OCI-LY3 (cell line): ENCODE measurements around the gene CAMK1.

Experiments
- CTCF ChIP-seq: fragments of 200-600, 300-600 bp; sonication (generic); IDR thresholded peaks from 2 replicates; pipeline ENCODE4 v1.5.1; 2014; ENCODE audit warnings: antibody characterized with exemption, low read length, low read depth
- EZH2phosphoT487 ChIP-seq: fragments of 200-600 bp; shearing (Covaris generic); IDR thresholded peaks from 2 replicates; pipeline ENCODE4 v1.6.1; 2018; ENCODE audit warnings: antibody characterized with exemption, mixed run types, low read depth

DNA sequence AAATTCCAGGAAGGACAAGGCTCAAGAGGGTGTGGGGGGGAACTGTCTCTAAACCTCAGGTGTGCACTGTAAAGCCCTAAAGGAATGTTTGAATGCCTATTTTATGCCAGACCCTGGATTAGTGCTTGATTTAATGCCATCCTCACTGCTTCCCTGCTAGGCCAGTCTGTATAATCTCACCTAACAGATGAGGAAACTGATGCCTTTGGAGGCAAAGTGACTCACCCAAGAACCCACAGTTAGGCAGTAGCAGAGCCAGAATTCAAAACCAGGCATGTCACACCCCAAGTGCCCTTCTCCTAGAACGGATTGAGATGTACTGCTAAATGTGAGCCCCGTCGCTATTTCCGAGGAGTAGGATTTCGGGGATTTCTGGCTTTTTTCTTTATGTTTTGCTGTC, 7.8 kb downstream of the CAMK1 start:
- no peak for TF ChIP-seq EZH2phosphoT487
- TF ChIP-seq CTCF: no peak
